Measurements from ENCODE around the gene PIH1D1. TPM values are rescaled to one million over a fixed set of nuclear protein-coding genes. Genes with fewer than 3 reads are reported as not detected.

The PIH1D1 gene
- total and polyA plus RNA-seq, 2 of the 13 experiments (the other 11 are each of a cell fraction or from before 2014, with no cell fraction given), result 110 to 137 TPM

GRCh38 chr19:49490287-49491029, 38.8 kb upstream of the PIH1D1 start (continued):
- TF ChIP-seq BRF2 (CRISPR knock-in tag; IDR thresholded peaks at IDR 0.05), result no peak
- TF ChIP-seq THYN1 (CRISPR knock-in tag; IDR thresholded peaks at IDR 0.05; ENCODE audit: borderline replicate concordance, low read depth), result no peak
- TF ChIP-seq IKZF4 (CRISPR knock-in tag; IDR thresholded peaks at IDR 0.05; ENCODE audit: borderline replicate concordance, low read depth, not compliant biosample characterization), result no peak
- TF ChIP-seq CREM (IDR thresholded peaks at IDR 0.05), result no peak
- no peak for TF ChIP-seq CREM (CRISPR knock-in tag; IDR thresholded peaks at IDR 0.05)
- no peak for TF ChIP-seq ZNF282 (IDR thresholded peaks at IDR 0.05; ENCODE audit: partially characterized antibody)
- 0 out of 2 replicates have a peak, but pooled peaks have one; percentile 25 for TF ChIP-seq ZNF768 (CRISPR knock-in tag; IDR thresholded peaks at IDR 0.05)
- no peak for TF ChIP-seq PRPF4 (IDR thresholded peaks at IDR 0.05; ENCODE audit: low read depth, low read length, poor library complexity, severe bottlenecking)
- no peak for TF ChIP-seq ATF4 (CRISPR knock-in tag; IDR thresholded peaks at IDR 0.05)
- 0 out of 2 replicates have a peak, but pooled peaks have one; percentile 24 for TF ChIP-seq ZNF280B (CRISPR knock-in tag; IDR thresholded peaks at IDR 0.05; ENCODE audit: borderline replicate concordance)
- TF ChIP-seq ZNF740 (CRISPR knock-in tag; IDR thresholded peaks at IDR 0.05), result no peak
- no peak for TF ChIP-seq GTF2F1 (IDR thresholded peaks at IDR 0.05; ENCODE audit: low read length)
- TF ChIP-seq ZNF431 (CRISPR knock-in tag; IDR thresholded peaks at IDR 0.05; ENCODE audit: borderline replicate concordance, low read depth), result no peak
- no peak for TF ChIP-seq ZNF841 (CRISPR knock-in tag; IDR thresholded peaks at IDR 0.05; ENCODE audit: borderline replicate concordance)
- TF ChIP-seq PLRG1 (conservative IDR thresholded peaks at IDR 0.05), result no peak
- no peak for TF ChIP-seq TAF15 (IDR thresholded peaks at IDR 0.05; ENCODE audit: low read depth, low read length, poor library complexity, severe bottlenecking)
- TF ChIP-seq RFXANK (CRISPR knock-in tag; IDR thresholded peaks at IDR 0.05), result no peak
- TF ChIP-seq ZFP36L2 (CRISPR knock-in tag; IDR thresholded peaks at IDR 0.05), result no peak
- no peak for TF ChIP-seq FOXK1 (CRISPR knock-in tag; IDR thresholded peaks at IDR 0.05; ENCODE audit: borderline replicate concordance, low read depth)
- no peak for TF ChIP-seq ZBTB34 (CRISPR knock-in tag; IDR thresholded peaks at IDR 0.05)
- TF ChIP-seq SP2 (CRISPR knock-in tag; IDR thresholded peaks at IDR 0.05), result no peak
- TF ChIP-seq ZNF816 (CRISPR knock-in tag; IDR thresholded peaks at IDR 0.05; ENCODE audit: borderline replicate concordance), result no peak
- TF ChIP-seq ZC3H13 (CRISPR knock-in tag; IDR thresholded peaks at IDR 0.05), result no peak
- TF ChIP-seq CAMTA2 (CRISPR knock-in tag; IDR thresholded peaks at IDR 0.05; ENCODE audit: borderline replicate concordance), result no peak
- peak; percentile 80 for TF ChIP-seq RBM22 (optimal IDR thresholded peaks at IDR 0.05; ENCODE audit: low read length)
